CD4-positive, alpha-beta T cell treated with Interferon gamma for 1 hour (primary cell): ENCODE results near the gene TLK2.

Experiments
- DNase-seq: peaks from one replicate; pipeline ENCODE4 v3.0.0-alpha.2; 2020

The TLK2 gene

DNA sequence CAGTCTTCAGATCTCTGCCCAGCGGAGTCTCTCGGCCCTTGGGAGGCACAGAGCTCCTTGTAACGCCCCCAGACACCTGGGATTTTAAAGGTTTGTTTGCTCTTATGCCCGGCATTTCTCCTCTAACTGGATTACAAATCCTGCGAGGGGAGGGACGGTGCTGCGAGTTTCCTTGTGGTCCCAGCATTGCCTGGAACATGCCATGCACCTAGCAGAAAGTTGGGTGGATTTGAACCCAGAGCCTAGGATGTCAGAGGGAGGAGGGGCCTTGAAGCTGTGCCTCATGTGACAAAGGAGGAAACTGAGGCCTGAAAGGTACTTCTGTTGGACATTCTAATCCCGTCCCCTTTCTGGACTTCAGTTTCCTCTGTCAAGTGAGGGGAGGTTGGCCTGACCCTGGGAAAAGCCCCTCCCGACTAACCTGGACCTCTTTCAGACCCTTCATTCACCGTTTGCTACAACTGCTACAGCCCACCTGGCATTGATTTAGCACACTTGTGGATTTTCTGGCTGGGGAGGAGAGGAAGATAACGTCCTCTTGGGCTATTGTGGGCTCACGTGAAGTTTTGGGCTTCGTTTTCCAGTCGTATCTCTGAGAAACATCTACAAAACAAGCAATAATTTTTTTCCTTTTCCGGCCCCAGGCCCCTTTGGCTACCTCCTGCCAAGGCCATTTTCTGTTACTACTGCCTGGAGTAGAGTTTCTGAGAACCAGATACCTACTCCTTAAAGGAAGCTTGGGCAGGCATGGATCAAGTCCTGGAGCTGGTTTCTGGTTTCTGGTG is 179.7 kb downstream of the TLK2 start:
- no peak for DNase-seq

DNA sequence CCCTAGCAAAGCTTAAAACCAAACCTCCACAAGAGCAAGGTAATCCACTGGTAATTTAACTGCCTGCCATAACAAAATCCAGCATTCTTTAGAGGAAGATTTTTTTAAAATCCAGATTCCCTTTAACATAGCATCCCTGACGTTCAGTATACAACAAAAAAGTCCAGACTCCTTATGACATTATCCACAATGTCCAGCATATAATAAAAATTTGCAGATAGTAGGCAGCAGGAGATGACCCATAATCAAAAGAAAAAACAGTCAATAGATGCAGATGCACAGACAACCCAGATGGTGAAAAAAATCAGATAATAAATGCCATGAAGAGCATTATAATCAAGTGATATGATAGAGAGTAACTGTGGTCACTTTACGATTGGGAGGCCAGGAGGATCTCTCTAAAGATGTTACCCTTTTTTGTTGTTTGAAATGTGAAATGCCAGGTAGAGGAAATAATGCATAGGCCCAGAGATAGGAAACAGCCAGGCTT is 182.0 kb downstream of the TLK2 start:
- DNase-seq, result no peak

DNA sequence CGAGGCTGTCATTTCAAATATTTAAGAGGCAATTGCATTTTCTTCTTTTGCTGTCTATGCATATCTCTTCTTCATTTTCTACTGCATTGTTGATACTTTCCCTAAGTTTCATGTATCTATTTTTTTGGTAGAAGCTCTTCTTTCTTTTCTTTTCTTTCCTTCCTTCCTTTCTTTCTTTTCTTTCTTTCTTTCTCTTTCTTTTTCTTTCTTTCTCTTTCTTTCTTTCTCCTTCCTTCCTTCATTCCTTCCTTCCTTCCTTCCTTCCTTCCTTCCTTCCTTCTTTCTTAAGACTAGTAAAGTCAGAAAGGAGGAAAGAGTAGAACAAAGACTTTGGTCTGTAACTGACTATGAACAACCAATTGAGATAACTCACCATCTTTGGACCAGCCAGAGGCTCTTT is 182.7 kb downstream of the TLK2 start:
- DNase-seq, result no peak

DNA sequence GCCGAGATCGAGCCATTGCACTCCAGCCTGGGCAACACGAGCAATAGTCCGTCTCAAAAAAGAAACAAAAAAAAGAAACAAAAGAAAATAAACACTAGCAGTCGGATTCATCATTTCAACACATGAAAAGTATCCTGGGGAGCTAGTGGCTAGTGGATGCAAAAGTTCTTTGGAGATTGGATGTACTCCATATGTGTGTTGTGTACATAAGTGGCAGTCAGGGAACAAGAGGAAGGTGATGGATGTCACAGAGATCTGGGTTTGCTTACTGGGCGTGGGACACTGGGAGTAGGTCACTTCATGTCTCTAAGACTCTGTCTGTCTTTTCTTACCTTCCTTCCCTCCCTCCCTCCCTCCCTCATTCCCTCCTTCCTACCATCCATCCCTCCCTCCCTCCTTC is 184.2 kb downstream of the TLK2 start:
- no peak for DNase-seq
